Activated naive CD8-positive, alpha-beta T cell treated with anti-CD3 and anti-CD28 coated beads, Interleukin-2, amount 50 U/mL, for 16 hours (primary cell): ENCODE measurements around the gene MACO1.

ENCODE experiments used
- DNase-seq: peaks from one replicate; pipeline ENCODE4 v3.0.0-alpha.2; 2020; ENCODE audit warnings: low read depth, low spot score

Gene MACO1

DNA sequence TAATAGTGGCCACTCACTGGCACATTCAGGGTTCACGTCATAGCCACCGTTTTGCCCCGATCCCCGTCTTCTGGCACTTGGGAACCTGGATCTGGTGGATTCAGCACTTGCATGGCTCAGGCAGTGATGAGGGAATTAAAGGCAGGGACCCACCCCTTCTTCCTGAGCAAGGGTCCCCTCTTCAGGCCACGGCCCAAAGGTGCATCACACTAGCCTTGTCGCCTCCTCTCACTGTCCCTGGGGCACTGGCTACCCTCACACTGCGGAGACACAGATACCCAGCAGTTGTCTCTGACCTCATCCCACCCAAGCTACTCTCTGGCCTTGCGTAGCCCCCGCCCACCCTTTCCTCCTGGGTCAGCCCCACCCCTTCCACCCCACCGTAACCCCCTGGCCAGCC is 92.8 kb downstream of the MACO1 start:
- no peak for DNase-seq

DNA sequence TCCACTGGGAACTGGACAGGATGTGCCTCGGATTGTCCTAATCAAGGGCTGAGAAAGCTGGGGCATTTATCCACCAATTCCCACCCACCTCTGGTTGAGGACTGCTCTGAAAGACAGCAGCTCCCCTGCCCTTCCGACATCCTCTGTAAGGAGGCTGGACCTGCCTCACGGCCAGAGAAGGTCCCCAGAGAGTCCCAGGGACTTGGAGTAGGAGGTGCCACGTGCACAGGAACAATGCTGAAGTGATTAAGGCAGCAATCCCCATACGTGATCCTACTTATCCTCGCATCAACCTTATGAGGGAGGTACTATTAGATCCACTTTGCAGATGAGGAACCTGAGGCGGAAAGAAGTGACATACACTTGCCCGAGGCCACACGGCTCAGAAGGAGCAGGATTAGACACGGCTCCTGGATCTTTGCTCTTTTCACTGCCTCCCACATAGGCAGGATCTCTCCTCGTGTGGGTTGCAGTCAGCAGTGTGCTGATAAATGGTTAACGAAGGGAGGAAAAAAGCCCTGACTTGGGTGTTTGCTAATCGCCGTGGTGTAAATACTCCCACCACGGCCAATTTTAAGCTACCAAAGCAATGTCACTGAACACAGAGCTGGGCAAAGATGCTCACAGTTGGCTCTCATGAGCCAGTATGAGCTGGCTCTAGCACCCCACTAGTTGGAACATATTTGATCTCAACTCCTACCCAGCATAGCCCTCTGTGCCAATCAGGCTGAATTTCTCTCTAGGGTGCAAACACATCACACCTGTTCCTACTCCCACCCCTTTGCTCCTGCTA is 94.1 kb downstream of the MACO1 start:
- no peak for DNase-seq

DNA sequence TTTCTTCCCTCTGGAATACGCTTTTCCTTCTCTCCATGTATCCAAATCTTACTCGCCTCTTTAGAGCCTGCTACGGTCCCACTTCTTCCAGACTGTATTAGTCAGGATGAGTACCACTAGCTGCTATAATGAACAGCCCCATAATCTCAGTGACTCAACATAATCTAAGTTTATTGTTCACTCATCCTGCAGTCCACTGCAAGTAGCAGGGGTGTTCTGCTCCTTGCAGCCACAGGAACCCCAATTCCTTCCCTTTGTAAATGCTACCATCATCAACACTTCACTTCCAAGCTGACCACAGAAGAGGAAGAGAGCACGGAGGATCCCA is 94.6 kb downstream of the MACO1 start:
- DNase-seq = no peak

DNA sequence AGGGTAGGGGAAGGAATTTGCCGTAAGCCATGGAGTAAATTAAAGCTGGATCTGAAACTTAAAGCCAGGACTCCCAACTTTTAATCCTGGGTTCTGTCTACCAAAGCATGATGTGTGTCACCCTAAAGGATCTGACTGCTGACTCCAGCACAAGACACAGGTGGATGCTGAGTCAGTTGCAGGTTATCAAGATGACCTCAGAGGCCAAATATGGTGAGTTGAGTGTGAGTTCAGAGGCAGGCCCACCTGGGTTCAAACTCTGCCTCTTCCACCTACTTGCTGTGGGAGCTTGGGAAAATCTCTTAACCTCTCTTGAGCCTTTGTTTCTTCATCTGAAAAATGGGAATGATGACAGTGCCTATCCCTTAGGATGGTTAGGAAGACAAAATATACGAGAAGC is 96.1 kb downstream of the MACO1 start:
- DNase-seq = no peak

DNA sequence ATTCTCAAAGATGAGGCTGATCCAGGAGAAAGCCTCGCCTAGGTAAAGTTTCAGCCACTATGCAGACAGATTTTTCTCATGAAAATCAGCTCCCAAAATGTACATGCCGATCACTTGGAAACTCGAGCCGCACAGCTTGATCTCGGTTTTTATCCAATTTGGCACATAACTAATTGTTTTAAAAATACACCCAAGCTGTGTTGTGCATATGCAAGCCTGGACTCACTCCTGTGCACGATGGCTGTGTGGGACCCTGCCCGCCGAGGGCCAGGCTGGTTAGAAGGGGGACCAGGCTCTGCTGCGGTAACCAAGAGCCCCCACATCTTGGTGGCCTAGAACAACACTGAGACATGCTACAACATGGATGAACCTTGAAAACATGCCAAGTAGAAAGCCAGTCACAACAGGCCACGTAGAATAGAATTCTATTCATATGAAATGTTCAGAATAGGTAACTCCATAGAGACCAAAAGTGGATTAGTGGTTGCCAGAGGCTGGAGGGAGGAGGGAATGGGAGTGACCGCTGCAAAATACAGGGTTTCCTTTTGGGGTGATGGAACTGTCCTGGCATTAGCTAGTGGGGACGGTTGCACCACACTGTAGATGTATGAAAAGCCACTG is 96.6 kb downstream of the MACO1 start:
- DNase-seq = no peak

DNA sequence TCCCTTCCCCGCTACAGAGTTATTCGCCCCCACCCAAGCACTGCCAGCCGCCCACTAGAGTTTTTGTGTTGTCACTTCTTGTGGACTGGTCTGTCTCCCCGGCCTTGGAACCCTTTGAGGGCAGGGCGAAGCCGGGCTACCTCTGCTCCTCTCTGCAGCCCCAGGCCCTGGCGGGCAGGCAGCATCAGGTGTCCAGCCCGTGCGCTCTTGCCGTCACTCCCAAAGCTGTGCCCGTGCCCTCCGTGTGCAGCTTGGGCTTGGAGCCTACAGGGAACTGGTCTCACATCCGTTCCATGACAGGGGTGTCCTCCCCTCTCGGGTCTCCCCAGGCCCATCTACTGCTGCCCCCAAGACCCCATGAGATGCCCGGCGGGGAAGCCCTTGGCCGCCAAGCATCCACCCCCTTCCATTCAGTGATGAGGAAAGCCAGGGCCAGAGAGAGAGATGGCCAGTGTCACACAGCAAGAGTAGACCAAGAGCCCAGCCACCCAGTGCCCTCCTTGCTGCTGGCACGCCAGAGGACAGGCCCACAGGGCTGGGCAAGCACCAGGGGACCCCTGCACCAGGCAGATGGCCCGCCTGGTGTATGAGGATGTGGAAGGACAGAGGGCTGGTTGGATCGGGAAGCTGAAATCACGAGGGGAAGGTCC is 97.4 kb downstream of the MACO1 start:
- no peak for DNase-seq

DNA sequence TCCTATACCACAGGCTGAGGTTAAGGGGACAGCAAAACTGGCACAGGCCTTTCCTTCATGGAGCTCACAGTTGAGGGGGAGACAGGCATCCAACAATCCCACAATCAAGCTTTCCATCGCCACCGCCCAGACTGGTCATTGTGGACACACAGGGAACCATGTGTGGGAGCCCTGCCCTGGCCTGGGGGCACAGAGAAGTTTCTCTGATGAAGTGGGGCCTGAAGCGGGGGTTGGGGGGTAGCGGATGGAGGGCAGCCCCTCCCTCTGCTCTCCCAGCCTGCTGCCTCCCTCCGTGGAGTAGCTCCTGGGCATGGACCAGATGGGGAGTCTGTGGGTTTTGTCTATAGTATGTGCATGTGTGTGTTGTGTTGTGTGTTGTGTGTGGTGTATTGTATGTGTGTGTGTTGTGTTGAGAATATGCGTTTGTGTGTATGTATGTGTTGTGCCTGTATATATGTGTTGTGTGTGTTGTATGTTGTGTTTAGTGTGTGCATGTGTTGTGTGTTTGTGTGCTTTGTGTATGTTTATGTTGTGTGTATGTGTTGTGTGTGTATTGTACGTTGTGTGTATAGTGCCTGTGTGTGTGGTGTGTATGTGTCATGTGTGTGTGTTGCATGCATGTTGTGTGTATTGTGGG is 98.3 kb downstream of the MACO1 start:
- DNase-seq = no peak

DNA sequence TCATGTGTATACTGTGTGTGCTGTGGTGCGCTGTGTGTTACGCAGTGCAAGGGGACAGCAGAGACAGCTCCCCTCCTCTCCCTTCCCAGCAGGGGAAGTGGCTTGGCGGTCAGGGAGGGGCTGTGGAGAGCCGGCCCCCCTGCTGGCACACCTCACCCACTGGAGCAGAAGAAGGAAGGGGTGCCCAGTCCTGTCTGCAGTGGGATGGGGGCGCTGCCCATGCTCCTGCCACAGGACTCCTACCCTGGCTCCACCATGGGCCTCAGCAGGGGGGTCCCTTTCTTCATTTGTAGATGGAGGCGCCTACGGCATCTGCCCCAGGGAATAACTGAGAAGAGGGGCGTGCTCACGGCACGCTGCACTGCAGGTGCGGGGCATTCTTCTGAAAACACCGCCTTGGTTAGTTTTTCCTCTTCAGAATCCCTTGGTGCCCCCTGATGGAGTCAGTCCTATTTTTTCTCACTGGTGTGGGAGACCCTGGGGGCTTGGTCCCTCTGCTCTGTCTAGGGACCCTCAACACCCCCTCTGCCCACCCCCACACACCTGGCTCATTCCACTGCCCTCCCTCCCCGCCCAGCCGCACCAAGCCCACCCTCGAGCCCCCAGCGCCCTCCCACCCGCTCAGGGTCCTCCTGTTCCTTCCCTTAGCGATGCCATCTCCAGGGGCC is 99.0 kb downstream of the MACO1 start:
- DNase-seq = no peak

DNA sequence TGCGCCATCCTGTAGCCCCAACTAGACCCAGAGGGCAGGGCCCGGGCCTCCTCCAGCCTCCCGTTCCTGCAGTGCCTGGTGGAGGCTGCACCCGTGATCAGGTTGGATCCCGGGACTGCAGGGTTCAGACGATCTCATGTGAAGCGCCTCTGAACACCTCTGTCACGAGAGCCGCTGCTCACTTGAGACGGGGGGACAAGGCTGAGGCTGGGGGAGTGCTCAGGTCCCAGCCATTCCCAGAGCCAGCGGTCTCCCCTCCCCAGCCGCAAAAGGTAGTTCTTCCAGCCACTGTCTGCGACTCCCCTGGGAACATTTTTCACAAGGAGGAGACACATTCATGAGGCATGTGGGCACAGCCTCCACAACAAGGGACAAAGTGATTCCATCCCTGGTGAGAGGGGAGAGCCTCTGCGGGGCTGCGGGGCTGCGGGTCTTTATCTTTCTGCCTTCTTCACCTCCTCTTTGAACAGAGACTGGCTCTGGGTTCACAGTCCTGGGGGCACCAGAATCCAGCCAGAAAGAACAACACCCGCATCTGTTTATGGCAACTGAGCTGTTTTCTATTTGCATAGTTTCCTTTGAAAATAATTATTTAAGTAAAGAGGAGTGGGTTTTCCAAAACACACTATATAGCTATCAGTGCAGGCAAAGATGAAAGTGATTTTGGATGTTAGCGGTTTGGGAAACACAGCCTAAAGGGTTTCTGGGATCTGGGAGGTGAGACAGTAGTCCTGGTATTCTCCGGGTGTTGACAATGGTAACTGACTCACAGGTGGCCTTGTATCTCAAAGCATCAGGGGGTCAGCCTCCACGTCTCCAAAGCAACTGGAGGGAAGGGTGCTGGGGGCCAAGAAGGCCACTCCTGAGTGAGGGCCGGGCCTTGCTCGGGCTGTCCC is 99.7 kb downstream of the MACO1 start:
- no peak for DNase-seq

DNA sequence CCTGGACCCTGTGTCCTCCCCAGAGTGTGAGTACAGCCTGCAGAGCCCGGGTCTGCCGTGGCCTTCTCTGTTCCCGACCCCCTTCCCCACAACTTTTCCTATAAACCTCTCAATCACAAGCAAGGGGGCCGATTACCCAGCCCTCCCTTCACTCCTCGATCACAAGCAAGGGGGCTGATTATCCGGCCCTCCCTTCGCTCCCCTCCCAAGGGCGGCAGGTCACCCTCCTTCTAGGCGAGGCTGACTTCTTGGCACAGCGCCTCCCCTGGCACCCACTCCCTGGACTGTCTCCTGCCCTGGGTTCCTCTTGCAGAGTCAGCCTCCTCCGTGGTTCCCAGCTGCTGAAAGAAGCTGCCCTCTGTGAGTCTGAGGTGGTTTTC is 100.4 kb downstream of the MACO1 start:
- no peak for DNase-seq

DNA sequence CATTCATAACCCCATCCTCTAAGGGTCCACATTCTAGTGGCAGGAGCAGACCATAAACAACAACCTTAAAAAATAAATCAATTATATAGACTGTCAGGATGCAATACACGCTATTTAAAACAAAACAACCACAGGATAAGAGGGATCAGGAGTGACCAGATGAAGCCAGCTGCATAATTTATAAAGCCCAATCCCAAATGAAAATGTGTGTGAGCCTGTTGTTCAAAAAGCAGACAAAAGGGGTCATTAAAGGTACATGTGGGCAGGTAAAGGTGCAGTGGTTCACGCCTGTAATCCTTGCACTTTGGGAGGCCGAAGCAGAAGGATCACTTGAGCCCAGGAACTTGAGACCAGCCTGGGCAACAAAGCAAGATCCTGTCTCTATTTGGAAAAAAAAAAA is 102.3 kb downstream of the MACO1 start:
- no peak for DNase-seq

DNA sequence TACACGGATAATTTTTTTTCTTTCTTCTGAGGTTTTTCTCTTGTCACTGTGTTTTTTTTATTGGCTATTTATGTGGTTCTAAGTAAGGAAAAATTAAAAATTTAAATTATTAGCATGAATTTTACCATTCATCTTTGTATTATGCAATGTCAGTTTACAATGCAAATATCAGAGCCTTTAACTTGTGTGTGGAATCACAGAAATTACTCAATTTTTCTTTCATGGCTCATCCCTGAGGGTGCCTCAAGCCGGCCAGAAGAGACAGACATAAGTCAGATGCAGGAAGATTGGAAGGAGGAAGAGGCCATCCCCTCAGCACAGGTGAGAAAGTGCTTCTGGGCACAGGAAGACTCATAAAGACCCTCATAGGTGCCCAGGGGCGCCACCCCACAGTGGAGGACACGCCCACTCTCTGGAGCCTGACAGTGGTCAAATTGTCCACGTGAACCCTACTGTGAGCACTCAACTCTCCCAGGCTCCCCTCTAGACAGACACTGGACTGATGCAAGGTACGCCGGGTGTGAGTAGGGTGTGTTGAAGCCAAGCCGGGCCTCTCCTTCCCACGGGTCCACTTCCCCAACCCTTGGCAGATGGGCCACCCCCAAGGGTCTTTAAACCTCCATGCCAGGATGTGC is 103.2 kb downstream of the MACO1 start:
- no peak for DNase-seq

DNA sequence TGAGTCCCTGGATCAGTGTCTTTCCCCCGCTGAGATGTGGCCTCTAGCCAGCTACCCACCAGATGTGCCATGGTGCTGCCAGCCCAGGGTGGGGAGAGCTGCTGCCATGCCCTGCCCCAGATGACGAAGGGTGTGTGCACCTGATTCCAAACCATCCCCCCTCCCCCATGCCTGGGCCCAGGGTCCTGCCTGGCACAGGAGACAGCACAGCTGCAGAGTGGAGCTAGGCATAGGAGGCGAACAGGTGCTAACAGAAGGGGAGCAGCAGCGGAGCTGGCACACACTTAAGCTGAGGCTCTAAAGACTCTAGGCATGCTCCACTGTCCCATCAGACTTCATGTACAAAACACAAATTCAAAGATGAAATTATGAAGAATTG is 103.7 kb downstream of the MACO1 start:
- DNase-seq = no peak

DNA sequence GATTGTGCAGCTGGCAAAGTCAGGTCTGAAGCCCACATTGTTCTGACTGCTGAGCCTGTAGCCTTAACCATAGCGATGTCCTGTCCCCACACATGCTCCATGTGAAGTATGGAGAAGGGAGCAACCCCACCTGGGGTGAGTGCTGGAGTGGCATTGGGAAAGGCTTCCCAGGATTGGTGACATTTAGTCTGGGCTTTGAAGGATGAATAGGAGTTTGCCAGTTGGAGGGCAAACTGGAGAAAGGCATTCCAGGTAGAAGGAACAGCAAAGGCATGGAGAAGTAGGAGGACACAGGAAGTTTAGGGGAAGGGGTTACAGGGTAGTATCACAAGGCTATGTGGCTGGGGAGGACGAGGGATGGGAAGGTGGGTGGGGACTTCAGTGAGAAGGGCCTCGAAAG is 105.4 kb downstream of the MACO1 start:
- DNase-seq = no peak

DNA sequence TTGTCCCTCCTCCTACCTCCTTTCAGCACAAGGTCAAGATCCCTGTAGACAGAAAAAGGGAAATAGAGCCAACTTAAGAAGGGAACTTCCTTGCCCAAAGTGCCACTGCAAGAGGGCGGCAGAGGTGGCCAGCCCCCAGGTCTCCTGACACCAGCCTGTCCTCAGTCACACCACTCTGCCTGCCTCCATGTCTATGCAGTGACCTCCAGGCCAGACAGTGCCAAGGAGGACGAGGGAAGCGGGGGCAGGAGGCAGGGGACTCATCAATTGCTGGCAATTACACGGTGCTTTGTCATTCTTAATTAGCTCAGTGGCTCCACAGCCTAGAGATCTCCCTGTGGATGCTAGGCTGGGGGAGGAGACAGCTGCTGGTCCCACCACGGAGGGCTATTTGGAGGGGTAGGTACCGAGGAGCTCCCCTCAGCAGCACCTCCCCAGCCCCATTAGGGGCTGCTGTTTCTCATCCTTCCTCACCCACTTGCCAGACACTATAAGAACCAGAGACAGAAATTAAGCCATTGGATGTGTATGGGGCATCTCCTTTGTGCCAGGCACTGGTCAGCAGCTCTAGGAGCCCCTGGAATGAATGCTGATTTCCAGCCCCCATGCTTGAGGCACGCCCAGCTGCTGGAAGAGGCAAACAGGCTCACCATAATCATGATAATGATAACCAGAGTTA is 106.6 kb downstream of the MACO1 start:
- no peak for DNase-seq

DNA sequence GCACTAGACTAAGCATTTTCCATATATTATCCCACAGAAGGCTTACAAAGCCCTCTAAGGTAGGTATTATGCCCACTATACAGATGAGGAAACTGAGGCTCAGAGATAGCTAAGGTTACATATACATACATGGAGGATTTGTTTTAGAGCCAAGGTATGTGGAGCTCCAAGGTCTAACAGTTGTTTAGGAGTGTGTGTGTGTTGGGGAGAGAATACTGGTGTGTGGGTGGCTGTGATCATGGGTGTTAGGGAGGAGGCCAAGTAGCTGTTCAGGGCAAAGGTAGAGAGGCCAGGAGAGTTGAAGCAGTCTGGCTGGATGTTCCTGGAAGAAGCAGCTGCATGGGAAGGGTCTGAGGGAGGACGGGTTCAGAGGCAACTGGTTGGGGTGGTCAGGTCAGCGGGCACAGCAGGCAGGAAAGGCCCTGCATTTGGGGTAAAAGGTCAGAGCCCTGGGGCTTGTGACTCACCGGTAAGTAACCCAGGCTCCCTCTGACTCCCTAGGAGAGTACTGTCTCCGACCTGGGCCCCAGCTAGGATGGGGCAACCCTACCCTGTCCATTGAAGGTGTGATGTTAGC is 107.6 kb downstream of the MACO1 start:
- no peak for DNase-seq

DNA sequence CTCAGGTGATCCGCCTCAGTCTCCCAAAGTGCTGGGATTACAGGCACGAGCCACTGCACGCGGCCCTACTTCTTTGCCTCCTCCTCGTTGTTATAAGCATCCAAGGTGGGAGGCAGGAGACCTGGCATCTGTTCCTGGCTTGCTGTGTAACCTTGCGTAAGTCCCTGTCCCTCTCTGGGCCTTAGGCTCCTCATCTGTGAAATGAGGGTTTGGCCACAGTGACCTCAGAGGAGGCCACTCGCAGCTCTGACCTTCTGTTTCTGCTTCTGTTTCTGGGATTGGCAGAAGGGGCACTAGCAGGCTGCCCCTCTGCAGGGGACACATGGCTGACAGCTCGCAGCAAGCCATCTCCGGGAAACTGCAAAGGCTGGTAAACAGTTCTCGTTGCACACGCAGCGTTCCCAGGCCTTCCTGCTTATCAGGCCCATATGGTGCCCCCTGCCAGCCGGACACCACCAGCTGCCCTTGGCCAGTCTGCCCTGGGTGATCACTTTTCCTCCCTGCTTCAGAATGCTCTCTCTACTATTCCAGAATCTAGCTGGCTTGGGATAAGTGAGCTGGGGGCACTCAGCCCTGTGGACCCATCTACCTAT is 110.1 kb downstream of the MACO1 start:
- no peak for DNase-seq

DNA sequence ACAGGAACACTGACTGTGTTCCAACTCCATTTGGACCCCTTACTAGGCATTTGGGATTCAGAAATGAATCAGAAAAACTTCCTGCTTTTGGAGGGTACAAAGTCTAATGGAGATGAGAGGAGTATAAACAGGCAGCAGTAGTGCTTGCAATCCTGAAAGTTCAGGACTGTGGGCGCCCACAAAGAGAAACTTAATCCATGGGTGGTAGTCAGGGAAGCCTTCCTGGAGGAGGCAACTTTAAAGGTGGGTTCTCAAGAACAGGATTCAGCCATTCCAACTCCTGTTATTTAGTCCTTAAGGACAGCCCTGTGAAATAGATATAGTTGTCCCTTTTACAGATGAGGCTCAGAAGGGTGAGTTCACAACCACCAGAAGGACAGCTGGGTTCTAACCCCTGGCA is 110.7 kb downstream of the MACO1 start:
- no peak for DNase-seq

DNA sequence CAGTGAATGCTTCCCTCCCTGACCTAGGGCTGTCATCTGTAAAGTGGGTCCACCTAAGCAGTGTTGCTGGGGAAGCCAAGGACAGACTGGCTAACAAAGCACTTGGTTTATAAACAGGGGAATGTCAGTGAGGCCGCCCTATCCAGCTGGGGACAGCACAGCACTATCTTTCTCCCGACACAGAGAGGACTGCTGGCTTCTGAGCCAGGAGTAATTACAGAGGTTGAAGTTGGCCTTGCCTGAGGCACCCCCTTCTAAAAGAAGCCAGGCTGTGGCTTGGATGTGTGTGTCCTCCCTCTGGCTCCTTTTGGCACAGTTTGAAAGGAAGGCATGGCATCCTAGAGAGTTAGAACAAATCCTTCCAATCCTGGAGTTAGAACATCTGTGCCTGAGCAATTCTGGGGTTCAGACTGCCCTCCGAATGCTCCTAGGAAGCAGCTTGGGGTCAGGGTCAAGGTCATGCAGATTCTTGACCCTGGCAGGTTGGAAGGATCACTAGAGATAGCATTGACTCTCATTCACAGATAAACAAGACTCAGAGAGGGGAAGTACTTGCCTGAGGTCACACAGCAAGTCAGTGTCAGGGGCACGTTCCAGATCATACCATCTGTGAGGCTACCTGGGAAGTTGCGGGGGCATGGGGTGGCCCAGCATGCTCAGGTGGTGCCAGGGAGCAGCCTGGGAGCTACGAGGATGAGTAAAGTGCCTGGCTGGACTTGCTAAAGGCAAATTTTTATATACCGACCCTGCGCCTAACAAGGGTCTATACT is 111.4 kb downstream of the MACO1 start:
- no peak for DNase-seq
